Femur (tissue), 1 donor: Measurements from ENCODE around the gene PPP2R3C.
"Not testable (repeated sequence)": the region's sequence is repeated elsewhere in the genome, so short reads cannot be mapped to it uniquely, and the experiment has no call there.

Experiments
- DNase-seq: peaks from one replicate; pipeline ENCODE4 v3.0.0-alpha.2; 2017

The PPP2R3C gene

GRCh38 chr14:35123388-35123703 lies 1.6 kb upstream of the PPP2R3C start:
- no peak for DNase-seq

DNA sequence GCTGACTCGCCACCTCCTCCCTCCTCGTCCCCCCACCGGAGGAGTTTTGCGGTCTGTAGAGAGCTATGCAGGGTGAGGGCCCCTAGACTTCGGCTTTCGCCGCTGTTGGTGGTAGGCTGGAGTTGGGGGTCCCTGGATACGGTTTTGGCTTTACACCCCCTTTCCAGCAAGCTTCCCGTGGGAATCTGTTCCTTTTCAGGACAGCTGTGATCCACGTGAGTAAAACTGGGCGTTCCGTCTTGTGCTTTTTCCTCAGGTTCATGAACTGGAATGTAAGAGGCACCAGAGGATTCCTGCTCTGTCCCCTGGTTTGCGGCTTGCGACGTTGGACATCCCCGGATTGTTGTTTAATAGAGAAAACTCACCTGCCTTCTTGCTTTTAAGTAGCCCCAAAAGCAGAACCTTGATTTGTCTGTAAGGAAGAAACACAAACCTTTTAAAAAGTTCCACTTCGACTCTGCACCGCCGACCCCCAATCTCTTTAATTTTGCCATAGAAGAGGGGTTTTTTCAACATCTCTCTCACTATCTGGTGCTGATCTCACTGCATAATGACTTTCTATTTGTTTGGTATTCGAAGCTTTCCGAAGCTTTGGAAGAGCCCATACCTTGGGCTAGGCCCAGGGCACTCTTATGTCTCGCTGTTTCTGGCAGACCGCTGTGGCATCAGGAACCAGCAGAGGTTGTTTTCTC lies 1.1 kb upstream of the PPP2R3C start:
- no peak for DNase-seq

- peak; percentile 36 for DNase-seq
Measured at GRCh38 chr14:35121026-35121886, 534 bp downstream of the PPP2R3C start.

- no peak for DNase-seq
Measured at GRCh38 chr14:35117112-35117511, 4.7 kb downstream of the PPP2R3C start.

GRCh38 chr14:35116242-35116641 lies 5.5 kb downstream of the PPP2R3C start:
- DNase-seq: no peak

GRCh38 chr14:35114036-35114435 lies 7.8 kb downstream of the PPP2R3C start:
- DNase-seq: no peak

GRCh38 chr14:35113308-35113950 lies 8.4 kb downstream of the PPP2R3C start:
- DNase-seq: no peak

- no peak for DNase-seq
Measured at GRCh38 chr14:35112641-35113040, 9.1 kb downstream of the PPP2R3C start.

DNA sequence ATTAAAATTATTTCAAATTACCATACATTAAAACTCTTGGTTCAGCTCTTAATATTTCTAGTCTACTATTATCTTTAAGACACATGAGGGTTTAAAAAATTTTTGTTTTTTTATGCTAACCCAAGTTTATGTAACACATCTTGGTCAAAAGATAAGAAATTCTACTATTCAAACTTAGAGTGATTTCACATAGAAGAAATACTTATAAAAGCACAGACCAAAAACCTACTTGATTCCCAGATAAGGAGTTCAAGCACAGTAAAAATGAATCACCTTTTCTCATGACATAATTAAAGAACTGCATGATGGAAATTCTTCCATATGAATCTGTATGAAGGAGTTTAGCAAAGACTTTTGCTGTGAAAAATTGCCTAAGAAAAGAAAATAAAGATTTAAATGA lies 13.9 kb downstream of the PPP2R3C start:
- no peak for DNase-seq

GRCh38 chr14:35094645-35095044 lies 27.1 kb downstream of the PPP2R3C start:
- not testable (repeated sequence) for DNase-seq

GRCh38 chr14:35088514-35088913 lies 33.3 kb downstream of the PPP2R3C start:
- no peak for DNase-seq

GRCh38 chr14:35085441-35085840 lies 36.3 kb downstream of the PPP2R3C start:
- no peak for DNase-seq

GRCh38 chr14:35083530-35084150 lies 38.1 kb downstream of the PPP2R3C start:
- no peak for DNase-seq

- DNase-seq: no peak
Measured at GRCh38 chr14:35079742-35080141, 42.0 kb downstream of the PPP2R3C start.

DNA sequence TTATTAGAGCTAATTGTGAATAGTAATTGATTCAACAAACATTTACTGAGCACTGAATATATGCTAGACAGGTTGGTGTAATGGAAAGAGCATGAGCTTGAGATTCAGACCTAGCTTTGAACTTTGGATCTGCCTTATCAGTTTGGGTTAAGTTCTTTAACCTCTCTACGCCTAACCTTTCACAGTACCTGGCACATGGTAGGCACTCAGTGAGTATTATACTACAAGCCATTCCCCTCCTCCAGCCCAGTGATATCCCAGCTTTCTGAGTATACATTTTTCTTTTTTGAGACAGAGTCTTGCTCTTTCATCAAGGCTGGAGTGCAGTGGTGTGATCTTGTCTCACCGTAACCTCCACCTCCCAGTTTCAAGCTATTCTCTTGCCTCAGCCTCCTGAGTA lies 43.7 kb downstream of the PPP2R3C start:
- no peak for DNase-seq

DNA sequence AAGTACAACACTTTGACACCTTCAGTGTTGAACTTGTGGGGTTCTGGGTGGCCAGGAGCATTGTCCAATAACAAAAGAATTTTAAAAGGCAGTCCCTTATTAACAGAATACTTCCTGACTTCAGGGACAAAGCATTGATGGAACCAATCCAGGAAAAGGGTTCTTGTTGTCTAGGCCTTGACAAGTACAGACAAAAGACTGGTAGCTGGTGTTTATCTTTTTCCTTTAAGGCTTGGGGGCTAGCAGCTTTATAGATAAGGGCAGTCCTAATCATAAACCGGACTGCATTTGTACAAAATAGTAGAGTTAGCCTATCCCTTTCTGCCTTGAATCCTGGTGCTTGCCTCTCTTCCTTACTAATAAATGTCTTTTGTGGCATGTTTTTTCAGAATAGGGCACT lies 48.3 kb downstream of the PPP2R3C start:
- DNase-seq: no peak

DNA sequence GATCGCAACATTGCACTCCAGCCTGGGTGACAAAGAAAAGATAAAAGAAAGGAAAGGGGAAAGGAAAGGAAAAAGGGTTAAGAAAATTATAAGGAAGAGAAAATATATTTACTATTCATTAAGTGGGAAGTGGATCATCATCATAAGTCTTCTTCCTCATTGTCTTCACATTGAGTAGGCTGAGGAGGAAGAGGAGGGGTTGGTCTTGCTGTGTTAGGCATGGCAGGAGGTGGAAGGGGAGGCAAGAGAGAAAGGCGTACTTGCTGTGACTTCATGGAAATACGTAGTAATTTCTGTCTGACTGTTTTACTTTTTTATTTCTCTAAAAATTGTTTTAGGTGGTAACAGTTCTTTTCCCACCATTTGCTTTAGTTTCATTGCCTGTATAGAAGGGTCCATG lies 49.6 kb downstream of the PPP2R3C start:
- DNase-seq: no peak

GRCh38 chr14:35068238-35069012 lies 53.4 kb downstream of the PPP2R3C start:
- no peak for DNase-seq

- not testable (repeated sequence) for DNase-seq
Measured at GRCh38 chr14:35065731-35066130, 56.1 kb downstream of the PPP2R3C start.

DNA sequence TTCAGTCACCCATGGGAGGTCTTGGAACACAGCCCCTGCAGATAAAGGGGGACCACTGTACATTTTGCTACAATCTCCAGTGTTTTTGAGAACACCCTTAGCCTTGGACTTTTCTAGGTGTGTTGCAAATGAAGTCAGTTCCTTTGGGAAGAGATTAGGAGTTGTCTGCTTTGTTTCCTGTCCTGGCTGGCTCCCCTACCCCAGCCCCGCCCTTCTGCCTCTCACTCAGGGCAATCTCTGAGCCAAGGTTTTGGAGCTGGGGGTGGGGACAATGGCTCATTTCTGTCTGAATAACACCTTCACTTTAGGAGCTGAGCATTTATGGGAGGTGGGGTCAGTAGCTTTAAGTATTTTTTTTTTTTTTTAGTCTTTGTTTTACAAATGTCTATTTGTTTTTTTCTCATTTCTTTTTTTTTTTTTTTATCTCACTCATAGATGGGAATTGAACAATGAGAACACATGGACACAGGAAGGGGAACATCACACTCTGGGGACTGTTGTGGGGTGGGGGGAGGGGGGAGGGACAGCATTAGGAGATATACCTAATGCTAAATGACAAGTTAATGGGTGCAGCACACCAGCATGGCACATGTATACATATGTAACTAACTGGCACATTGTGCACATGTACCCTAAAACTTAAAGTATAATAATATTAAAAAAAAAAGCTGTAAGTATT lies 60.5 kb downstream of the PPP2R3C start:
- not testable (repeated sequence) for DNase-seq

DNA sequence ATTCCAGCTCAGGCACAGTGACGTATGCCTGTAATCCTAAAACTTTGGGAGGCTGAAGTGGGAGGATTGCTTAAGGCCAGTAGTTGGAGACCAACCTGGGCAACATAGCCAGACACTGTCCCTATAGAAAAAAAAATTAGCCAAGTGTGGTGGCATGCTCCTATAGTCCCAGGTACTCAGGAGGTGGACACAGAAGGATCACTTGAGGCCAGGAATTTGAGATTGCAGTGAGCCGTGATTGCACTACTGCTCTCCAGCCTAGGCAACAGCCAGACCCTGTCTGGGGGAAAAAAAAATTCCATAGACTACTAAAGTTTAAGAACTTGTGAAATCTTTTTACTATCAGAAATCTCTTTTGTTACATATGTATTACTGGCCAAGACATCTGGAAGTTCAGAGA lies 69.2 kb downstream of the PPP2R3C start:
- DNase-seq: no peak

DNA sequence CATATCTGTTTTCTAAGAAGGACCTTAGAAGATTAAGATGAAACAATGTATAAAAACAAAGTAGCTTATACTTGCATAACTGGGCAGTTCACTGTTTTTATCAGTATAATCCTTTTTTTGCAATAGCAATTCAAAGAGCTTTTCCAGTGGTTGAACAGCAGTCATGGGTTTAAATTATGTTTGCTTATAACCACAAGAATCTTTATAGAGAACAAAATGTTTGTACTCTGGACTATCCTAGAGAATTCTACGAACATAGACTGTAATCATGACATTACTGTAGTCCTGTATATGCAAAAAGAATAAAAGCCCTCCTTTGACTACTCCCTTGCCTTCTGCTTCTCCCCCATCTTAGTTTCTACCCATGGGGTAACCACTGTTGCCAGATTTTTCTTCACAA lies 70.0 kb downstream of the PPP2R3C start:
- no peak for DNase-seq
